ENCODE results near the gene TLX2.

TLX2 gene

DNA sequence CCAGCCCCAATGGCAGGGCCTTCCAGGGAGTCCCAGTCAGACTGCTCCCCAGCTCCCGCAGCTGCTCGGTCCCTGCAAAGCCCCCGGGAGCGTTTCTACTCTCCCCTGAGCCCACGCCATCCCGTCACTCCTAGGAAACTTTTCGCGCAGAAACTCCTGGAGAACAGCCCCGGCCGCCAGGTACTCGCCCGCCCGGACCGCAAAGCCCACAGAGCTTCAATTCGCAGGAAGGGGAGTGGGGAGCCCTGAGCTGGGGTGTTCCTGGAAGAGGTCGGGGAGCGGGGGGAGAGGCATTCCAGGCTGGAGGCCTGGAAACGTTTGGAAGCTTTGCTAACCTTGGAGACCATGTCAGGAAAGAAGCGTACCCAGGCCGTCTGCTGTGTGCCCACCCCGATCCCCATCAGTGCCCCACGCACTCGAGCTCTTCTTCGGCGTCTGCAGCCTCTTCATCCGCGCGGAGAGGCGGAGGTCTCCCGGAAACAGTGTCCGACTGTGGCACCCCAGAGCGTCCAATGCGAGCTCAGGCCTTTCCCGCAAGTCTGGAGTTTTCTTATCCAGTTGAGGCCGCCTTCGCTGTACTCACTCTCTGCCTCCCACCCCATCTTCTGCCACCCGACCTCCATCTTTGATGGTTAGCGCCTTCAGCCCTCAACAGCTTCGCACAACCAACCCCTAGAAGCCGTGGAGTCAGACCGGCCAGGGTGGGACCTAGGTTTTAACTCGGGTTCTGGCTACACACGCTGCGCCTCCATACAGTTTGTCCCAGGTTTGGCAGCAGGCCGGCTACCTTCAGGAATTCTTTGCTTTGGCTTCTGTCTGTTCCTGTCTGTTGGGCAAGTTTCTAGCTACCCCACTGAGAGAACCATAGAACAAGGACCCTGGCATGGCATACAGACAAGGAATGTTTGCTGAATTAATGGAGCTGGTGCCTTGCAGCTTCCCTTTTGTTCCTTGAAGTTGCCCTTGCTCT, 10.5 kb upstream of the TLX2 start:
- Mint-ChIP-seq H3K4me1 (peaks cover 57% of the 10 kb centered on the region), H3K27ac (no peak overlapping the region), H3K9me3 (no peaks in the 10 kb centered on the region), H3K4me3 (peak overlapping the region; percentile 73), H3K27me3 (peaks cover 41% of the 10 kb centered on the region), H3K36me3 (peaks cover 18% of the 10 kb centered on the region)

DNA sequence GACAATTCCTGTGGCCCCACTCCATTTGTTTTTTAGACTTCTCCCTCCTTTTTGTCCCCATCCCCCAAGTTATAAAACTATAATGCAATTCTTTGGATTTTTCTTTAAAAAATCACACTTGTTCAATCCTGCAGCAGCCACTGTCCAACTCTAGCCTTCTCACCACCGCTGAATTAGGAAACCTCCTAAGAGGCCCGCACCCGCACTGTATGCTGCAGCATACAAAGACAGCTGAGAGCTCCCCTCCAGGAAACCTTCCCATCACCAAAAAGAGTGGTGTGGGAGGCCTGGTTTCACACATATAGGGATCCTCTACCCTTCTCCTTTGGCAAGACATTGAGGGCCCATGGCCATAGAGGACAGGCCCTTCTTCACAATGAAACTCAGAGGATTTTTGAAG, 9.7 kb upstream of the TLX2 start:
- Mint-ChIP-seq H3K36me3 (peaks cover 18% of the 10 kb centered on the region), H3K4me3 (peak overlapping the region; percentile 23), H3K27ac (peak overlapping the region; percentile 43), H3K4me1 (peaks cover 51% of the 10 kb centered on the region), H3K9me3 (no peaks in the 10 kb centered on the region), H3K27me3 (peaks cover 37% of the 10 kb centered on the region)

DNA sequence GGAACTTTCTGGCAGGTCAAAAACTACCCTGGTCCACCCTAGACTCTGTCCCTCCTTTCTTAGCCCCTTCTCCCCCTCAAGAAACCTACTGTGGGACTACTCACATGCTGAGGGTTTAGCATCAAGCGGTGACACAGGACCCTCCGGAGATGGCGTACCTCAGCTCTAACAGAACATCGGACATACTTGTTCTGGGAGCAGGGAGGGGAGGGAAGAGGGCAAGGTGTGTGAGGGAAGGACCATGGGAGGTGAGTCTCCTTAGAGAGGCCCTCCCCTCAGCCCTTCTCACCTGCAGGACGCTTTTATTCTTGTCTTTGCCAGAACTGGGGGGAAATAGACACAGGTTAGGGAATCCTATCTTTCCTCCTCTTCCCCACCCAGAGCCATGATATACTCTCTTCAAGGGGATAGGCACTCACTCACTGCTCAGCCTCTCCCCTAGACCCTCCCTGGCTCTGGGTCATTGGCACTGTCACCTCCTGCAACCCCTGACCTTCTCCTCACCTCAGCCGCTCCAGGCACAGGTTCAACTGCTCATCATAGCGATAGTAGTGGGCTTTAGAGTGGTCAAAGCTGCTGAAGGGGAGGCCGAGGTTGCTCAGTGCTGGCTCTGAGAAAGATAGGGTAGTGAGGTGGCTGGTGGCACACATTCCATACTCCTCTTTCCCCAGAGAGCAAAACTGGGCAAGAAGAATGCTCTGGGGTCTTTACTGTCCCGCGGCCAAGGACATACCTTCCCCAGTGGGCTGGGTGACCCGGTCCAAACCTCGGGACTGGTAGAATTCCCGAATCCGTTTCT, 8.6 kb upstream of the TLX2 start:
- Mint-ChIP-seq H3K4me1 (peaks cover 51% of the 10 kb centered on the region), H3K36me3 (peaks cover 18% of the 10 kb centered on the region), H3K9me3 (no peaks in the 10 kb centered on the region), H3K27me3 (peaks cover 38% of the 10 kb centered on the region), H3K27ac (no peak overlapping the region), H3K4me3 (peak overlapping the region; percentile 23)

DNA sequence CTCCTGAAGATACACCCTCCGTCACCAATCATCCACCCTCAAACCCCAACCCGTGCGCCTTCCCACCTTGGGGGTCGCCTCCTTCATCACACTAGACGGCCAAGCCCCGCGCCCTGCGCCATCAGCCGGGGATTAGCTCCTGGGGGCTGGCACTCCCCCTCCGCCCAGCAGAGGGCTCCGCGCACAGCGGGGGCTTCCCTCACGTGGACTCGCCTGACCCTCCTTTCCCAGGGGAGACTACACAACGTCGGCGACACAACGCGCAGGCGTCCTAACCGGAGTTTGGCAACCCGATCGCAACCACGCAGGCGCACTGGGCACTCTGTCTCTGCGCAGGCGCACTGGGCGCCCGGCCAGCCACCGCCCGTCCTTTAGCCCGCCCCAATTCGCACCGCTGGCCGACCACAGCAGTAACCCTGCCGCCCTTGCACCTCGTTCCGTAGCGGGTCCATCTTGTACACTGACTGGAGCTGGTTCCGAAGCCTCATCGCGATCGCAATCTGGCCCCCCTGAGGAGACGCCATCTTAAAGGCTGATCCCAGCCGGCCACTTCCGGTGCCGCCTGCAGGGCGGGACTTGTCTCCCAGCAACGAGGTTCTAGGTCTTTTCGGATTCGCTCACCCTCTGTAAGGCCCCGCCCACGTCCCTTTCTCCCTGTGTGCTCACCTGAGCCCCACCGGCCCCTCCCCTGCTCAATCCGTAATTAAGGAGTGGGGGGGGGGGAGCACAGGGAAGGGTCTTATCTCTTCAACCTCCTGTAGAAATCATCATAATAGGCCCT, 6.9 kb upstream of the TLX2 start, which contains the start of gene PCGF1:
Gene PCGF1 (minus strand): TSS at position 551 of the 781 bp plus-strand sequence. CDS start 27 bp downstream, at position 524.
- Mint-ChIP-seq H3K4me1 (peaks cover 44% of the 10 kb centered on the region), H3K9me3 (no peaks in the 10 kb centered on the region), H3K27me3 (peaks cover 36% of the 10 kb centered on the region)

DNA sequence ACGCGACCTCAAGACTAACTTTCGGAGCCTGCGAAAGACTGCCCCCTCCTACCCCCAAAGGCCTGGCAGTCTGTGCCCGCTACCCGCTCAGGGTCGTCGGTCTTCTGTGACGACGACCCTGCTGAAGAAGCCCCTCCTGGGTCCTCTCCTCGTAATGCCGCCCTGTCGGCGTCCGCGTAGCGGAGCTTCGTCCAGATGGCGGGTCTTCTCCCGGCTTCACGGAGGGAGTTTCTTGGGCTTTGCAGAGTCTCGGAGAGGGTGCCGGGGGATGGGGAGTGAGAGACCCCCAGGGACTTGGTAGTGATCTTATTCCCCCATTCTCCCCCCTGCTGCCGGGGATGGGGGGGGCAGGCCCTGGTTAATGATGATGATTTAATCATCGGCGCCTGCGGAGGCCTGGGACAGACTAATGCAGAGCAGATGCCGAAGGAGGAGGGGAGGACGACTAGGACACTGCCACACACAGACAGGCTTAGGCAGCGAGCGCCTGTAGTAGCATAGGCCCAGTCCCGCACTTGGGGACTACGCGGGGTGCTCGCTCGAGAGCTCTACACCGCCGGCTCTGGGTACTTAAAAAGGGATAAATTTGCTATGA, 6.2 kb upstream of the TLX2 start:
- H3K4me3 Mint-ChIP-seq, result peak overlapping the region; percentile 94
- peak overlapping the region; percentile 97 for H3K27ac Mint-ChIP-seq
- no peaks in the 10 kb centered on the region for H3K9me3 Mint-ChIP-seq
- peaks cover 18% of the 10 kb centered on the region for H3K36me3 Mint-ChIP-seq
- H3K4me1 Mint-ChIP-seq, result peaks cover 39% of the 10 kb centered on the region
- H3K27me3 Mint-ChIP-seq, result peaks cover 36% of the 10 kb centered on the region

More for the DNA sequence above, 6.9 kb upstream of the TLX2 start, which contains the start of gene PCGF1:
- peaks cover 18% of the 10 kb centered on the region for H3K36me3 Mint-ChIP-seq
- peak within 1 kb of the TSS; percentile 97 for H3K27ac Mint-ChIP-seq
- peak within 1 kb of the TSS; percentile 94 for H3K4me3 Mint-ChIP-seq

DNA sequence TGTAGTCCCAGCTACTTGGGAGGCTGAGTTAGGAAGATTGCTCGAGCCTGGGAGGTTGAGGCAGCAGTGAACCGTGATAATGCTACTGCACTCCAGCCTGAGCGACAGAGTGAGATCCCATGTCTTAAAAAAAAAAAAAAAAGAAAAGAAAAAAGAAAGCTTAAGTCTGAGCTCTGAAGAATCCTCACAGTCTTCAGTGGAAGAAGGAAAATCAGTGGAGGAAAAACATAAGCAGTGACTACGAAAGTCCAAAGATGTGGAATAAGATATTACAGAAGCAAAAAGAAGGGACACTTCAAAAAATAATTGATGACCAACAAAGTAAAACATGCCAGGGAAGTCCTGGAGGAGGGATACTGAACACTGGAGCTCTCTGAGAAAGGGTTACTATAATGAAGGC, 4.0 kb upstream of the TLX2 start:
- no peak overlapping the region for H3K27ac Mint-ChIP-seq
- H3K27me3 Mint-ChIP-seq, result peaks cover 33% of the 10 kb centered on the region
- peaks cover 26% of the 10 kb centered on the region for H3K4me1 Mint-ChIP-seq
- H3K9me3 Mint-ChIP-seq, result no peaks in the 10 kb centered on the region
- H3K4me3 Mint-ChIP-seq, result no peak overlapping the region
- H3K36me3 Mint-ChIP-seq, result peaks cover 6% of the 10 kb centered on the region

DNA sequence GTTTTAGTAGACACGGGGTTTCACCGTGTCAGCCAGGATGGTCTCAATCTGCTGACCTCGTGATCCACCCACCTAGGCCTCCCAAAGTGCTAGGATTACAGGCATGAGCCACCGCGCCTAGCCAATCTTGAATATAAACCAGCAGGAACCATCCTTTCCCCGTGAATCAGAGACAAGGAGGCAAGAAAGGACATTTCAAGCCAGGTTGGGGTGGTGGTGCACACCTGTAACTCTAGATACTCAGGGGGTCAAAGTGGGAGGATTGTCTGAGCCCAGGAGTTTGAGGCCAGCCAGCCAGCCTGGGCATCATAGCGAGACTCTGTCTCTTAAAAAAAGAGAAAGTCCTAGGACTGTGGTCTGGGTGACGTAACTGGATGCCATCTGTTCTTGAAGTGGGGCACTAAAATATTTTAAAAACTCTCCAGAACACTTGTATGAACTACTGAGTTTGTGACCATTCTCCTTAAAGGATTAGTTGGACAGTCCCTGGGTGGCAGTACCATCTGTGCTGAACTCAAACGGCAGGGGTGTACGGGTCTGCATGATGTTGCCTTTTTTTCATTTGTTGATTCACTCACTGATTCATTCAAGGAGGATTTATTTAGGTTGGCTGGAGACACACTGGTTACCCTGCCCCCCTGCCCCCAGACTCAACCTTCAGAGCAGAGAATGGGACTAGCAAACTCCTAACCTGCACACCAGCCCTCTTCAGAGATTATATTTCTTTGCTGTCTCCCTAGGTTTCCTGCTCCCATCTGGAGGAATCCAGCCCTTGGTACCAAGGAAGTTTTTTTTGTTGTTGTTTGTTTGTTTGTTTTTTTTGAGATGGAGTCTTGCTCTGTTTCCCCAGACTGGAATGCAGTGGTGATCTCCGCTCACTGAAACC, 2.9 kb upstream of the TLX2 start:
- no peak overlapping the region for H3K4me3 Mint-ChIP-seq
- no peak overlapping the region for H3K27ac Mint-ChIP-seq
- H3K27me3 Mint-ChIP-seq, result peaks cover 36% of the 10 kb centered on the region
- peaks cover 5% of the 10 kb centered on the region for H3K36me3 Mint-ChIP-seq
- no peaks in the 10 kb centered on the region for H3K9me3 Mint-ChIP-seq
- H3K4me1 Mint-ChIP-seq, result peaks cover 31% of the 10 kb centered on the region

DNA sequence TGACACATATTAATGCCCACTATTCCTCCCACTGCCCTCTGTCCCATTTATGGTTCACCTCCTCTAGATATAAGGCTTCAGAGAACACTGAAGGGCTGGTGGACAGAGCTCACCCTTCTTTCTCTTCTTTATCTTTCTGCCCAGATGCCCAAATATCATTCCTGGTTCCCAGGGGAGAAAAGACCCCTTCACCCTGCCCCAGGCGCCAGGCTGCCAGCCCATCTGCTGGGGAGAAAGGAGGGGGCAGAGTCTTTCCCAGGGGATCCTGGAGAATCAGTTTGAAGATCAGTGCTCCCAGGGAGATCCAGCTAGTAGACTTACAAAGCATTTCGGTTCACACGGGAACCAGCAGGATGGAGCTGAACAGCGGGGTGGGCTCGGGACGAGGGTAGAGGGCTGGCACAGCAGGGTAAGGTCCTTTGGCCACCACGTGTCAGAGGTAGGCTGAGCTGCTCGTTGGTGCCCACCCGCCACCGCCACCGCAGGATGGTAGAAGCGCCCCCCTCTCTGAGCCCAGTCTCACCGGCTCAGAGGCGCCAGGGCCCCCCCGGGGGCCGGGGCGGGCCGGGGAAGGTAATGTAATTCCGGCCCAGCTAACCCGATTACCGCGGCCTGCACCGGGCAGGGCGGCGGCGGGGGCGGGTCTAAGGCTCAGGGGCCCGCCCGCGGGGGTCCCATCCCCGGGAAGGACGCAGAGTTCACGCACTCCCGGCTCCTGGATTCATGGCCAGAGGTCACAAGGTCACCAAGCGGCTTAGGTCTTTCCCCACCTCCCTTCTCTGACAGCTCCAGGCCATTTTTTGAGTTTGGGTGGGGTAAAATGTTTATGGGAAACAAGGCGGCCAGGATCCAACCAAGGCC, 1.3 kb upstream of the TLX2 start:
- Mint-ChIP-seq H3K9me3 (no peaks in the 10 kb centered on the region), H3K27ac (no peak overlapping the region), H3K4me1 (peaks cover 25% of the 10 kb centered on the region), H3K4me3 (peak overlapping the region; percentile 23), H3K36me3 (peaks cover 6% of the 10 kb centered on the region), H3K27me3 (peaks cover 46% of the 10 kb centered on the region)

DNA sequence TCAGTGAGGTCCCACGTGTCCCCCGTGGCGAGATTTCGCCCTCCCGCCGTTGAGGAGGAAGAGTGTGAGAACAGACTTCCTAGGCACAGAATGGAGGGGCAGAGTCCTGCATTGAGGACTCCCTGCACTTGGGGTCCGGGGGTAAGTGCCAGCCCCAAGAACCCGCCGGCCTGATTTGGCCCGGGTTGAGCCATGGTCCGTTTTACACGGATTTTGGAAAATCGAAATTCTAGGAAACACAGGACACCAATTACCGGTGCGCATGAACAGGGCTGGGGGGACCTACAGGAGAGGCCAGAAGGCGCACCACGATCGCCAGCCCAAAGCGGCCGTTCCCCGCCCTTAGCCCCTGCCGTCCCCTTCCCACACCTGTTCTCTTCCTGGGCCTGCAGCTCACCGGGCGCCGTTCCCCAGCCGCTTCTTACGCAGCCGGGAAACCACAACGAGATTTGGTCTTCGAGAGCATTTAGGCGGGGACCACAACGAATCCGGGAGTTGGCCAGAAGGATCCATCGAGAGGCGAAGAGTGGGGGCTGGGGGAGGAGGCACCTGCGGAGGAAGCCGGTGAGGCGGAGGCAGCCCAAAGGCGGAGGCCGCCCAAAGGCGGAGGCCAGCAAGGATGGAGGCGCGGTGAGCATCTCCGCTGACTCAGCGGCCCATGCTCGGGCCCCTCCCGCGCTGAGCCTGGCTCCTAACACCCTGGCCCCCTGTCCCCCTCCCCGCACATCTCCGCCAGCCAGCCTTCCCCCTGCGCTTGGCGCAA, 464 bp upstream of the TLX2 start:
- peaks cover 6% of the 10 kb centered on the region for H3K36me3 Mint-ChIP-seq
- peaks cover 53% of the 10 kb centered on the region for H3K27me3 Mint-ChIP-seq
- no peaks in the 10 kb centered on the region for H3K9me3 Mint-ChIP-seq
- H3K27ac Mint-ChIP-seq, result no peak overlapping the region
- H3K4me1 Mint-ChIP-seq, result peaks cover 17% of the 10 kb centered on the region
- peak overlapping the region; percentile 23 for H3K4me3 Mint-ChIP-seq

DNA sequence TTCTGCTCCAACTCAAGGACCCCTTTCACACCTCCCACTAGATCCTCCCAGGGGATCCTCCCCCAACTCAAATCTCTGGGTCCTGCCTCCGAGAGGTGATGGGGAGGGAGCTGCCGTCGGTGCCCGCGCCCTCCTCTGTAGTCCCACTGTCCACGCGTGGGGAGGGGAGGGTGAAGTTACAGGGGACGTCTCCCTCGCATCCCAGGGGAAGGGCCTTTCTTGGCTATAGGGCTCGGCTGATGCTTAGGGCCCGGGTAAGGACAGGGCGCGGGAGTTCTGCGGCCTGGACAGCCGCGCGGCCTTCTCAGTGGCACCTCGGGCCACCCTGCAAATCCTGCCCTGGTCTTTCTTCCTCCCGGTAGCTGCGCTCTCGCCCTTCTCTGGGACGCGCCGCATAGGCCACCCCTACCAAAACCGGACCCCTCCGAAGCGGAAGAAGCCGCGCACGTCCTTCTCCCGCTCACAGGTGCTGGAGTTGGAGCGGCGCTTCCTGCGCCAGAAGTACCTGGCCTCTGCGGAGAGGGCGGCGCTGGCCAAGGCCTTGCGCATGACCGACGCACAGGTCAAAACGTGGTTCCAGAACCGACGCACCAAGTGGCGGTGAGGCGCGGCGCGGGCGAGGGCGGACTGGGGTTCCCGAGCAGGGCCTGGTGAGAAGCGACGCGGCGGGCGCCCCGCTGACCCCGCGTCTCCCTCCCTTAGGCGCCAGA, 1.2 kb downstream of the TLX2 start:
- H3K27me3 Mint-ChIP-seq, result peaks cover 64% of the 10 kb centered on the region
- peaks cover 6% of the 10 kb centered on the region for H3K36me3 Mint-ChIP-seq
- no peak overlapping the region for H3K27ac Mint-ChIP-seq
- peak overlapping the region; percentile 80 for H3K4me3 Mint-ChIP-seq
- H3K4me1 Mint-ChIP-seq, result peaks cover 17% of the 10 kb centered on the region
- no peaks in the 10 kb centered on the region for H3K9me3 Mint-ChIP-seq

DNA sequence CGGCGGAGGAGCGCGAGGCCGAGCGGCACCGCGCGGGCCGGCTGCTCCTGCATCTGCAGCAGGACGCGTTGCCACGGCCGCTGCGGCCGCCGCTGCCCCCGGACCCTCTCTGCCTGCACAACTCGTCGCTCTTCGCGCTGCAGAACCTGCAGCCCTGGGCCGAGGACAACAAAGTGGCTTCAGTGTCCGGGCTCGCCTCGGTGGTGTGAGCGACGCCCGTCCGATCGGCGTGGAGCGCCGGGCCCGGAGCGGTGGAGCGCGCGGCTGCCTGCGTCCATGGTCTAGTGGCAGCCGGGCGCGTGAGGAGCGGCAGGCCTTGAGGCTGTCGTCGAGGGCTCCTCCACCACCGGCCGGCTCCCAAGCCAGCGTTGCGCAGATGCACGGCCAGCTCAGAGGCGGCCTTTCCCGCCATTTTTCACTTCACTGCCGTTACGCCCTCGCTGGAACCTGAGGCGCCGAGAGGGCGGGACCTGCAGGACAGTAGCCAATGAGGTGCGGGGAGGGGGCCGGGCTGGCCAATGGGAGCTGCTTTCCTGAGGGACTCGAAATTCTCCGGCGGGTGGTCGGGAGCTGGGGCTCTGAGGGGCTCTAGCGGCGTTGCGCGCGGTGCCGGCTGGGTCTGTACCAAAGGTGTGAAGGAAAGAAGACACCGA, 1.9 kb downstream of the TLX2 start:
- H3K27ac Mint-ChIP-seq, result no peak overlapping the region
- peaks cover 61% of the 10 kb centered on the region for H3K27me3 Mint-ChIP-seq
- peak overlapping the region; percentile 79 for H3K4me3 Mint-ChIP-seq
- peaks cover 17% of the 10 kb centered on the region for H3K4me1 Mint-ChIP-seq
- H3K36me3 Mint-ChIP-seq, result peaks cover 6% of the 10 kb centered on the region
- no peaks in the 10 kb centered on the region for H3K9me3 Mint-ChIP-seq

DNA sequence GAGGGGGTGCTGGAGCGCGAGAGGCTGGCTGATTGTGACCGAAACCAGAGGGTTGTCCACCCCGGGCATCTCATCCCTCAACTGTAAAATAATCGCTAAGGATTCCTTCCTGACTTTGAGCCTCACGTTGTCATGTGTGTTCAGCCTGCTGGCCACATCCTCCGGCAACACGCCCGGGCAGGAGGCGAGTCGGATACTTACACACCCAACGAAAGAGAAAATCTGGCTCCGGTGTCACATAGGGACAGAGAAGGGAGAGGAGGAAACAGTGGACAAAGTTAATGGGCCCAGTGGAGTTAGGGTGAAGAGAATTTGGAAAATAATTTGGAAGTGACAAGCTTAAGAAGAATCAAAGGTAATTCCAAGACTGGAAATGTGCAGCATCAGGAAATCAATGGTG, 2.4 kb downstream of the TLX2 start:
- H3K36me3 Mint-ChIP-seq, result peaks cover 6% of the 10 kb centered on the region
- peak overlapping the region; percentile 79 for H3K4me3 Mint-ChIP-seq
- peaks cover 17% of the 10 kb centered on the region for H3K4me1 Mint-ChIP-seq
- H3K27ac Mint-ChIP-seq, result peak overlapping the region; percentile 15
- no peaks in the 10 kb centered on the region for H3K9me3 Mint-ChIP-seq
- H3K27me3 Mint-ChIP-seq, result peaks cover 57% of the 10 kb centered on the region

Data from activated naive CD4-positive, alpha-beta T cell treated with anti-CD3 and anti-CD28 coated beads, Interleukin-2, amount 50 U/mL, for 24 hours (primary cell).